Measurements from ENCODE around the gene ZNF221. TPM values are rescaled to one million over a fixed set of nuclear protein-coding genes. Genes with fewer than 3 reads are reported as not detected.

The ZNF221 gene
- total and polyA plus RNA-seq, 9 of the 15 experiments (the other 6 are each of a cell fraction or from before 2014, with no cell fraction given): 0.32 to 1.4 (median 0.45) TPM

DNA sequence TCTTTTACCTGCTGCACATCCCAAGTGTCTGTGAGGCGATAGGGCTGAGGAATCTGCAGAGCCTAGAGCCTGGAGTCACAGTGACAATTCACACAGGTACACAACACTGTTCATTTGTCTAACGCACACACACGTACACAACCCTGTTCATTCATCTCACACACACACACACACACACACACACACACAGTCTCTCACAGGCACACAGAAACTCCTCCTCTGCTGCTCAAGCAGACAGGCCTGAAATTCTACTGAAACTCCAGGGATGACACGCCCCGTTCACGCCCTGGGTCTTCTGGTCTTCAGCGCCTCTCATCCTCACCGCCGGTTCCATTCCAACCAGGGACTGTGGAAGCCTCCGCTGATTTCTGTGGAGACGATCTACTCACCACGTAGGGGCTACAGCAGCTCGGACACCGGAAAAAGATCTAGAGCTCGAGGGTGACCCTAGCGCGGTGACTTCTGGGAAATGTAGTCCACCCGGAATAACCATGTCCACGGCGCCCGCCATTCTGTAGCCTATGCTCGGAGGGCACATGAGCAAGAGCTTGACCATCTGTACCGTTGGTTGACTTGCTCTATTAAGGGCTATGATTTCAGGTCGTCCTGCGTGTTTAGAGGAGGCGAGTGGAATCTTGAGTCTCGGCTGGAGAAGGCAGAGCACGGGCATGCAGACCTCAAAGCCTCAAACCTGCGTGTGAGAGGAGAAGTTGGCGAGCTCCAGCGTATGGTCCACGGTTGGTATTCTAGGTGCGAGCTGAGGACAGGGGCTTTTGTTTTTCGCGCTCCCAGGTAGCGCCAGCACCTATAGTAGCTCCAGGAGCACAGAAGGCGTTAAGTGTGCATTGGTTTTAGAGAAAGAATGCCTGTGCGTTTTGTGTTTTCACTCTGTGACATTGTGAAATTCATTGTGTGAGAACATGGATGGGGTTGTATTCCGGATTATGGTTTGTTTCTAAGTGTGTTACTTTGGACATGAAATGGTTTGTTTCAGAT is 49.3 kb upstream of the ZNF221 start (continued):
- TF ChIP-seq, protein P1, sequence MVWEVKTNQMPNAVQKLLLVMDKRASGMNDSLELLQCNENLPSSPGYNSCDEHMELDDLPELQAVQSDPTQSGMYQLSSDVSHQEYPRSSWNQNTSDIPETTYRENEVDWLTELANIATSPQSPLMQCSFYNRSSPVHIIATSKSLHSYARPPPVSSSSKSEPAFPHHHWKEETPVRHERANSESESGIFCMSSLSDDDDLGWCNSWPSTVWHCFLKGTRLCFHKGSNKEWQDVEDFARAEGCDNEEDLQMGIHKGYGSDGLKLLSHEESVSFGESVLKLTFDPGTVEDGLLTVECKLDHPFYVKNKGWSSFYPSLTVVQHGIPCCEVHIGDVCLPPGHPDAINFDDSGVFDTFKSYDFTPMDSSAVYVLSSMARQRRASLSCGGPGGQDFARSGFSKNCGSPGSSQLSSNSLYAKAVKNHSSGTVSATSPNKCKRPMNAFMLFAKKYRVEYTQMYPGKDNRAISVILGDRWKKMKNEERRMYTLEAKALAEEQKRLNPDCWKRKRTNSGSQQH (CRISPR knock-in tag; IDR thresholded peaks at IDR 0.05): peak; percentile 75; the same call in 1 of the 2 replicates
- TF ChIP-seq SIX5 (IDR thresholded peaks at IDR 0.05; ENCODE audit: borderline replicate concordance in 1 of 2, insufficient read depth in 1 of 2, low read depth in 1 of 2, low read length in 2 of 2) (peak; percentile 56; a peak in 3 of 4 replicates), SIN3A (IDR thresholded peaks at IDR 0.05; ENCODE audit: borderline replicate concordance in 2 of 2, control insufficient read depth in 1 of 2, low read depth in 2 of 2, low read length in 2 of 2) (0 out of 4 replicates have a peak, but pooled peaks of 1 of the 2 experiments have one; percentile 25), HLTF (IDR thresholded peaks at IDR 0.05) (0 out of 2 replicates have a peak, but pooled peaks have one; percentile 72), EHMT2 (IDR thresholded peaks at IDR 0.05) (peak; percentile 94), HCFC1 (IDR thresholded peaks at IDR 0.05; ENCODE audit: low read depth, low read length) (peak; percentile 87), XRCC3 (IDR thresholded peaks at IDR 0.05) (no peak), RBFOX2 (IDR thresholded peaks at IDR 0.05; ENCODE audit: low read depth, low read length) (peak; percentile 56), DPF2 (IDR thresholded peaks at IDR 0.05) (0 out of 2 replicates have a peak, but pooled peaks have one; percentile 24), NCOA2 (IDR thresholded peaks at IDR 0.05; ENCODE audit: partially characterized antibody in 2 of 2) (no peak), ZNF644 (tag; IDR thresholded peaks at IDR 0.05; ENCODE audit: low read depth) (peak; percentile 72; the same call in 1 of the 2 replicates), ILF3 (IDR thresholded peaks at IDR 0.05; ENCODE audit: borderline replicate concordance) (no peak), CBX3 (IDR thresholded peaks at IDR 0.05; ENCODE audit: borderline replicate concordance in 1 of 2, low read length in 2 of 2) (peak in 1 of 2 experiments; percentile 22; a peak in 1 of 3 replicates), ZFP1 (CRISPR knock-in tag; IDR thresholded peaks at IDR 0.05) (no peak)
- TF ChIP-seq, protein P2, sequence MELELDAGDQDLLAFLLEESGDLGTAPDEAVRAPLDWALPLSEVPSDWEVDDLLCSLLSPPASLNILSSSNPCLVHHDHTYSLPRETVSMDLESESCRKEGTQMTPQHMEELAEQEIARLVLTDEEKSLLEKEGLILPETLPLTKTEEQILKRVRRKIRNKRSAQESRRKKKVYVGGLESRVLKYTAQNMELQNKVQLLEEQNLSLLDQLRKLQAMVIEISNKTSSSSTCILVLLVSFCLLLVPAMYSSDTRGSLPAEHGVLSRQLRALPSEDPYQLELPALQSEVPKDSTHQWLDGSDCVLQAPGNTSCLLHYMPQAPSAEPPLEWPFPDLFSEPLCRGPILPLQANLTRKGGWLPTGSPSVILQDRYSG (tag; conservative IDR thresholded peaks at IDR 0.05; ENCODE audit: low read depth): peak; percentile 52; the same call in 1 of the 2 replicates
- TF ChIP-seq, protein P3, sequence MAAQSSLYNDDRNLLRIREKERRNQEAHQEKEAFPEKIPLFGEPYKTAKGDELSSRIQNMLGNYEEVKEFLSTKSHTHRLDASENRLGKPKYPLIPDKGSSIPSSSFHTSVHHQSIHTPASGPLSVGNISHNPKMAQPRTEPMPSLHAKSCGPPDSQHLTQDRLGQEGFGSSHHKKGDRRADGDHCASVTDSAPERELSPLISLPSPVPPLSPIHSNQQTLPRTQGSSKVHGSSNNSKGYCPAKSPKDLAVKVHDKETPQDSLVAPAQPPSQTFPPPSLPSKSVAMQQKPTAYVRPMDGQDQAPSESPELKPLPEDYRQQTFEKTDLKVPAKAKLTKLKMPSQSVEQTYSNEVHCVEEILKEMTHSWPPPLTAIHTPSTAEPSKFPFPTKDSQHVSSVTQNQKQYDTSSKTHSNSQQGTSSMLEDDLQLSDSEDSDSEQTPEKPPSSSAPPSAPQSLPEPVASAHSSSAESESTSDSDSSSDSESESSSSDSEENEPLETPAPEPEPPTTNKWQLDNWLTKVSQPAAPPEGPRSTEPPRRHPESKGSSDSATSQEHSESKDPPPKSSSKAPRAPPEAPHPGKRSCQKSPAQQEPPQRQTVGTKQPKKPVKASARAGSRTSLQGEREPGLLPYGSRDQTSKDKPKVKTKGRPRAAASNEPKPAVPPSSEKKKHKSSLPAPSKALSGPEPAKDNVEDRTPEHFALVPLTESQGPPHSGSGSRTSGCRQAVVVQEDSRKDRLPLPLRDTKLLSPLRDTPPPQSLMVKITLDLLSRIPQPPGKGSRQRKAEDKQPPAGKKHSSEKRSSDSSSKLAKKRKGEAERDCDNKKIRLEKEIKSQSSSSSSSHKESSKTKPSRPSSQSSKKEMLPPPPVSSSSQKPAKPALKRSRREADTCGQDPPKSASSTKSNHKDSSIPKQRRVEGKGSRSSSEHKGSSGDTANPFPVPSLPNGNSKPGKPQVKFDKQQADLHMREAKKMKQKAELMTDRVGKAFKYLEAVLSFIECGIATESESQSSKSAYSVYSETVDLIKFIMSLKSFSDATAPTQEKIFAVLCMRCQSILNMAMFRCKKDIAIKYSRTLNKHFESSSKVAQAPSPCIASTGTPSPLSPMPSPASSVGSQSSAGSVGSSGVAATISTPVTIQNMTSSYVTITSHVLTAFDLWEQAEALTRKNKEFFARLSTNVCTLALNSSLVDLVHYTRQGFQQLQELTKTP (IDR thresholded peaks at IDR 0.05; ENCODE audit: low read depth in 1 of 2, partially characterized antibody in 2 of 2): peak in 1 of 2 experiments; percentile 90
- TF ChIP-seq, protein P4, sequence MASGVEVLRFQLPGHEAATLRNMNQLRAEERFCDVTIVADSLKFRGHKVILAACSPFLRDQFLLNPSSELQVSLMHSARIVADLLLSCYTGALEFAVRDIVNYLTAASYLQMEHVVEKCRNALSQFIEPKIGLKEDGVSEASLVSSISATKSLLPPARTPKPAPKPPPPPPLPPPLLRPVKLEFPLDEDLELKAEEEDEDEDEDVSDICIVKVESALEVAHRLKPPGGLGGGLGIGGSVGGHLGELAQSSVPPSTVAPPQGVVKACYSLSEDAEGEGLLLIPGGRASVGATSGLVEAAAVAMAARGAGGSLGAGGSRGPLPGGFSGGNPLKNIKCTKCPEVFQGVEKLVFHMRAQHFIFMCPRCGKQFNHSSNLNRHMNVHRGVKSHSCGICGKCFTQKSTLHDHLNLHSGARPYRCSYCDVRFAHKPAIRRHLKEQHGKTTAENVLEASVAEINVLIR (CRISPR knock-in tag; IDR thresholded peaks at IDR 0.05): no peak
